Measurements from ENCODE around the gene TNFAIP8L2. TPM values are rescaled to one million over a fixed set of nuclear protein-coding genes. Genes with fewer than 3 reads are reported as not detected.

TNFAIP8L2 gene
- total RNA-seq, 1 experiment from 2014 or later: not detected

- no peak for TF ChIP-seq CTCF (conservative IDR thresholded peaks at IDR 0.05; ENCODE audit: low read depth, low read length)
- TF ChIP-seq EZH2 (IDR thresholded peaks at IDR 0.05; ENCODE audit: borderline replicate concordance, low read depth, low read length, poor library complexity, severe bottlenecking): no peak
- DNase-seq (ENCODE audit: low spot score): no peak
- Histone ChIP-seq H3K9me3 (ENCODE audit: low read depth, low read length, poor library complexity, severe bottlenecking) (no peaks in the 10 kb centered on the region), H3K36me3 (ENCODE audit: insufficient read depth, low read length, poor library complexity, severe bottlenecking) (no peaks in the 10 kb centered on the region), H3K4me1 (ENCODE audit: insufficient read depth, low read length, poor library complexity, severe bottlenecking) (peaks cover 9% of the 10 kb centered on the region), H3K27ac (ENCODE audit: low read depth, low read length, poor library complexity, severe bottlenecking) (no peak overlapping the region), H3K4me3 (ENCODE audit: low read depth, low read length, poor library complexity, severe bottlenecking) (peak overlapping the region; percentile 86), H3K27me3 (replicated peaks; ENCODE audit: insufficient read depth, low read depth, low read length, poor library complexity) (no peaks in the 10 kb centered on the region)
- BruUV-seq (replicated peaks): no TSS peak
- ChIA-PET POLR2A (ENCODE audit: low non-redundant PET) (no interaction called here), CTCF (no interaction called here)
- intact Hi-C loops (cut with micrococcal nuclease; ENCODE audit: unreplicated experiment): no loop called here
These were observed 11.0 kb upstream of the TNFAIP8L2 start for GRCh38 chr1:151145304-151146071.

GRCh38 chr1:151146072-151146411, 10.4 kb upstream of the TNFAIP8L2 start:
- no peak for DNase-seq (ENCODE audit: low spot score)
- H3K4me1 ChIP-seq (ENCODE audit: insufficient read depth, low read length, poor library complexity, severe bottlenecking): peaks cover 9% of the 10 kb centered on the region
- TF ChIP-seq EZH2 (IDR thresholded peaks at IDR 0.05; ENCODE audit: borderline replicate concordance, low read depth, low read length, poor library complexity, severe bottlenecking): no peak
- no peak for TF ChIP-seq CTCF (conservative IDR thresholded peaks at IDR 0.05; ENCODE audit: low read depth, low read length)
- intact Hi-C loops (cut with micrococcal nuclease; ENCODE audit: unreplicated experiment): no loop called here
- ChIA-PET CTCF (no interaction called here), POLR2A (ENCODE audit: low non-redundant PET) (no interaction called here)
- peak overlapping the region; percentile 86 for H3K4me3 ChIP-seq (ENCODE audit: low read depth, low read length, poor library complexity, severe bottlenecking)
- H3K9me3 ChIP-seq (ENCODE audit: low read depth, low read length, poor library complexity, severe bottlenecking): no peaks in the 10 kb centered on the region
- peak overlapping the region; percentile 66 for H3K27ac ChIP-seq (ENCODE audit: low read depth, low read length, poor library complexity, severe bottlenecking)
- no peaks in the 10 kb centered on the region for H3K27me3 ChIP-seq (replicated peaks; ENCODE audit: insufficient read depth, low read depth, low read length, poor library complexity)
- BruUV-seq (replicated peaks): no TSS peak
- no peaks in the 10 kb centered on the region for H3K36me3 ChIP-seq (ENCODE audit: insufficient read depth, low read length, poor library complexity, severe bottlenecking)

DNA sequence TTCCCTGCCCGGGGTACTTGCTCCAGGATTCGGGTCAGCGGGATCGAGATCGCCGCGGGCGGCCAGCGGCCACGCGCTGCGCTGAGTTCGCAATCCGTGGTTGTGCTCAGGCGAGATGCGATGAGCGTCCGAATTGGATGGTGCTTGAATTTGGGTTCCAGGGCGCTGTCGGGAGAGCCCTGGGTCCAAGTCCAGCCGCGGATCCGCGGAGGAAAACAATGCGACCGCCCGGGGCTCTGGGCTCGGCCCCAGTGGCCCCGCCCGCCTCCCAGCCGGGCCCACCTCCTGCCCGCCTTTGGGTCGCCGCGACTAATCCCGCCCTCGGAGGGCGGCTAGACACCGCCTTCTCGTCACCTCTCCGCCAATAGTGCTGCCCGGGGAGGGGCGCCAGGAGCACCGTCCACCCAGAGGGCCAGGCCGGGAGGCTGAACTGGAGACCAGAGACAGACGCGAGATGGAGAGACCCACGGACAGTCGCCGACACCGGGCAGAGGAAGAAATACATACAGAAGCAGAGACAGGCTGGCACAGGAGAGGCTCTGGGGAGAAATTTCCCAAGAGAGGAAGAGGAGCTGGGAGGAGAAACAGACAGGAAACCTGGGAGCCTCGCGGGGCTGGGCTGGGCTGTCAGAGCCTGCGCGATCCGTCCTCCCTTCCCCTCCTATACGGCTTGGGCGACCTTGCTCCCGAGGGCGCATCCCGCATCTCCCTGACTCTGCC, 9.9 kb upstream of the TNFAIP8L2 start, which contains the start of gene SEMA6C:
SEMA6C (minus strand) TSS at position 220 of the 720 bp plus-strand sequence. CDS start 4,010 bp downstream, outside the sequence.
- peak within 1 kb of the TSS; percentile 86 for H3K4me3 ChIP-seq (ENCODE audit: low read depth, low read length, poor library complexity, severe bottlenecking)
- POLR2A ChIA-PET (ENCODE audit: low non-redundant PET): no interaction called here
- no peaks in the 10 kb centered on the region for H3K36me3 ChIP-seq (ENCODE audit: insufficient read depth, low read length, poor library complexity, severe bottlenecking)
- intact Hi-C loops (cut with micrococcal nuclease; ENCODE audit: unreplicated experiment): no loop called here
- CTCF ChIA-PET: interaction anchor here (0.6 kb wide), 1 partner anchor 614 kb away, joined by 6 read pairs; no protein-coding TSS in a partner anchor
- H3K4me1 ChIP-seq (ENCODE audit: insufficient read depth, low read length, poor library complexity, severe bottlenecking): peaks cover 9% of the 10 kb centered on the region
- TF ChIP-seq CTCF (conservative IDR thresholded peaks at IDR 0.05; ENCODE audit: low read depth, low read length) (no peak), EZH2 (IDR thresholded peaks at IDR 0.05; ENCODE audit: borderline replicate concordance, low read depth, low read length, poor library complexity, severe bottlenecking) (no peak)
- no peaks in the 10 kb centered on the region for H3K9me3 ChIP-seq (ENCODE audit: low read depth, low read length, poor library complexity, severe bottlenecking)
- BruUV-seq (replicated peaks): no TSS peak
- DNase-seq (ENCODE audit: low spot score): peak; percentile 88
- no peaks in the 10 kb centered on the region for H3K27me3 ChIP-seq (replicated peaks; ENCODE audit: insufficient read depth, low read depth, low read length, poor library complexity)
- H3K27ac ChIP-seq (ENCODE audit: low read depth, low read length, poor library complexity, severe bottlenecking): peak within 1 kb of the TSS; percentile 66

Data from A673 (cell line).